Uterus (tissue), 2 donors: ENCODE measurements around the gene SCN8A.

Experiments
- CTCF ChIP-seq, 4 experiments: fragments of 200-600 bp in 2 of 4; fragments of 450-650 bp in 2 of 4; sonication (generic) in 2 of 4; IDR thresholded peaks; one replicate each; pipeline ENCODE4 v1.5.1; 2016 to 2019; ENCODE audit warnings: antibody characterized with exemption in 4 of 4, mild to moderate bottlenecking in 2 of 4, moderate library complexity in 1 of 4
- POLR2A ChIP-seq, 2 donors: fragments of 450-650 bp; IDR thresholded peaks; one replicate each; pipeline ENCODE4 v1.6.1; 2016; ENCODE audit warnings: antibody characterized with exemption in 2 of 2, mild to moderate bottlenecking in 1 of 2, moderate library complexity in 1 of 2

- TF ChIP-seq CTCF (IDR thresholded peaks at IDR 0.05): no peak
- no peak for TF ChIP-seq POLR2A (IDR thresholded peaks at IDR 0.05)
These were observed 11.6 kb upstream of the SCN8A start for GRCh38 chr12:51579321-51579850.
